H1 (cell line): ENCODE results near the gene MAN1C1. TPM values are rescaled to one million over a fixed set of nuclear protein-coding genes. Genes with fewer than 3 reads are reported as not detected.

Source experiments
- BCL11A ChIP-seq, 2 experiments: IDR thresholded peaks; one replicate each; pipeline ENCODE4 v1.6.1; 2011; ENCODE audit warnings: low read depth in 2 of 2, low read length in 2 of 2, mild to moderate bottlenecking in 2 of 2
- CHD1 ChIP-seq: IDR thresholded peaks from 2 replicates; pipeline ENCODE4 v1.6.1; 2012; ENCODE audit warnings: low read depth, low read length, improper control_type of control experiment
- FOSL1 ChIP-seq: IDR thresholded peaks from 2 replicates; pipeline ENCODE4 v1.6.1; 2011; ENCODE audit warnings: mild to moderate bottlenecking, low read depth, low read length, moderate library complexity; ENCODE audit not compliant: insufficient read depth
- RAD21 ChIP-seq, 2 experiments: IDR thresholded peaks in 1 of 2; conservative IDR thresholded peaks in 1 of 2; 2 replicates each; pipeline ENCODE4 v1.6.1; 2011; ENCODE audit warnings: low read depth in 2 of 2, low read length in 2 of 2, improper control_type of control experiment in 1 of 2, inconsistent platforms in 1 of 2, mild to moderate bottlenecking in 1 of 2, moderate library complexity in 1 of 2
- RBBP5 ChIP-seq: IDR thresholded peaks from 2 replicates; pipeline ENCODE4 v1.7.1; 2012; ENCODE audit warnings: low read depth, mild to moderate bottlenecking, inconsistent platforms, low read length, moderate library complexity, borderline replicate concordance
- TAF1 ChIP-seq: IDR thresholded peaks from 2 replicates; pipeline ENCODE4 v1.6.1; 2011; ENCODE audit warnings: mild to moderate bottlenecking, low read depth, low read length
- polyA plus RNA-seq, 7 experiments: library from polyadenylated mRNA; depleted of rRNA in 3 of 7; stranded (reverse) in 5 of 7; unstranded in 2 of 7; fragments of >200 nt in 5 of 7; fragments of 200-250 nt in 2 of 7; gene quantifications; 1 replicate in 5 of 7; 2 replicates in 1 of 7; 4 replicates in 1 of 7; pipeline versions ENCODE4 v1.2.1 to v1.2.3, GENCODE V29; 2011 to 2013; ENCODE audit warnings: missing spikeins in 2 of 7, mixed read lengths in 2 of 7
- total RNA-seq: library from RNA; stranded (reverse); fragmentation: NEBNext Ultra II Directional; extraction: Animal tissue kit (Norgen Biotek cat#: 25700); gene quantifications from 2 replicates; pipeline ENCODE4 v1.2.1, GENCODE V29; 2021
- TF ChIP-seq, protein P1 (sequence below): IDR thresholded peaks from 2 replicates; pipeline ENCODE4 v1.6.1; 2012; ENCODE audit warnings: inconsistent platforms
- TF ChIP-seq, protein P2 (sequence below): IDR thresholded peaks from 2 replicates; pipeline ENCODE4 v1.6.1; 2012; ENCODE audit warnings: inconsistent platforms

Gene MAN1C1
- total and polyA plus RNA-seq, 2 of the 8 experiments (the other 6 are each of a cell fraction or from before 2014, with no cell fraction given) = 7.8 to 15.2 TPM

DNA sequence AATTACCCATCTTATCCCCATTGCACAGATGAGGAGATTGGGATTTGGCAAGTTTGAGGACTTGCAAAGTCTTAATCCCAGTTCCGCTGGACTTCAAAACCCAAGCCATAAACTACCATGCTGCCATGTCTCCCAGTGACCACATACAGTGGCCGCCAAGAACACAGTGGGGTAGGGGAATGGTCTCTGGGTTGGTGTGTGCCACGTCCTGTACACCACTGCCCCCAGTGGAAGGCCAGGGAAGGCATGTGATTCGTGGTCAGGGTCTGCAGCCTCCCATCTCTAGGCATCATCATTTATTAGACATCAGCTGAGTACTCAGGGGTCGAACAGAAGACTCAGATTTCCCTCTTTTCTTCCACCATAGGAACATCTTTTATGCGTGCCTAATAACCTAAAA, 76.0 kb downstream of the MAN1C1 start (continued):
- TF ChIP-seq, protein P1, sequence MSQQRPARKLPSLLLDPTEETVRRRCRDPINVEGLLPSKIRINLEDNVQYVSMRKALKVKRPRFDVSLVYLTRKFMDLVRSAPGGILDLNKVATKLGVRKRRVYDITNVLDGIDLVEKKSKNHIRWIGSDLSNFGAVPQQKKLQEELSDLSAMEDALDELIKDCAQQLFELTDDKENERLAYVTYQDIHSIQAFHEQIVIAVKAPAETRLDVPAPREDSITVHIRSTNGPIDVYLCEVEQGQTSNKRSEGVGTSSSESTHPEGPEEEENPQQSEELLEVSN = no peak
- TF ChIP-seq TAF1 (no peak), FOSL1 (no peak), BCL11A (IDR thresholded peaks at IDR 0.05; ENCODE audit: low read depth in 2 of 2, low read length in 2 of 2) (no peak), CHD1 (no peak), RBBP5 (no peak), RAD21 (IDR thresholded peaks at IDR 0.05 in 1 of 2, conservative IDR thresholded peaks at IDR 0.05 in 1 of 2; ENCODE audit: low read depth in 2 of 2, low read length in 2 of 2) (peak; percentile 77 to 84)
- TF ChIP-seq, protein P2, sequence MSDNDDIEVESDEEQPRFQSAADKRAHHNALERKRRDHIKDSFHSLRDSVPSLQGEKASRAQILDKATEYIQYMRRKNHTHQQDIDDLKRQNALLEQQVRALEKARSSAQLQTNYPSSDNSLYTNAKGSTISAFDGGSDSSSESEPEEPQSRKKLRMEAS = no peak
